ENCODE results near the gene LEMD2.

- TF ChIP-seq, protein P1, sequence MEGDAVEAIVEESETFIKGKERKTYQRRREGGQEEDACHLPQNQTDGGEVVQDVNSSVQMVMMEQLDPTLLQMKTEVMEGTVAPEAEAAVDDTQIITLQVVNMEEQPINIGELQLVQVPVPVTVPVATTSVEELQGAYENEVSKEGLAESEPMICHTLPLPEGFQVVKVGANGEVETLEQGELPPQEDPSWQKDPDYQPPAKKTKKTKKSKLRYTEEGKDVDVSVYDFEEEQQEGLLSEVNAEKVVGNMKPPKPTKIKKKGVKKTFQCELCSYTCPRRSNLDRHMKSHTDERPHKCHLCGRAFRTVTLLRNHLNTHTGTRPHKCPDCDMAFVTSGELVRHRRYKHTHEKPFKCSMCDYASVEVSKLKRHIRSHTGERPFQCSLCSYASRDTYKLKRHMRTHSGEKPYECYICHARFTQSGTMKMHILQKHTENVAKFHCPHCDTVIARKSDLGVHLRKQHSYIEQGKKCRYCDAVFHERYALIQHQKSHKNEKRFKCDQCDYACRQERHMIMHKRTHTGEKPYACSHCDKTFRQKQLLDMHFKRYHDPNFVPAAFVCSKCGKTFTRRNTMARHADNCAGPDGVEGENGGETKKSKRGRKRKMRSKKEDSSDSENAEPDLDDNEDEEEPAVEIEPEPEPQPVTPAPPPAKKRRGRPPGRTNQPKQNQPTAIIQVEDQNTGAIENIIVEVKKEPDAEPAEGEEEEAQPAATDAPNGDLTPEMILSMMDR (IDR thresholded peaks at IDR 0.05): no peak
- no peak for TF ChIP-seq POLR2A (IDR thresholded peaks at IDR 0.05)
Observed at GRCh38 chr6:33728438-33728837, 60.5 kb downstream of the LEMD2 start.
